Liver (tissue), 9 donors: ENCODE measurements around the gene ADRA1B. TPM values are rescaled to one million over a fixed set of nuclear protein-coding genes. Genes with fewer than 3 reads are reported as not detected.
A peak's percentile ranks its signal among the peaks of the same experiment; 100 is the strongest.

Source experiments
- DNase-seq: peaks from one replicate; pipeline ENCODE4 v3.0.0-alpha.2; 2017; ENCODE audit warnings: low spot score
- H3K27ac ChIP-seq, 2 donors: one replicate each; pipeline ENCODE4 v1.7.0; 2013; ENCODE audit warnings: inconsistent platforms in 2 of 2, low read length in 2 of 2, control low read depth in 1 of 2, low read depth in 1 of 2, mild to moderate bottlenecking in 1 of 2
- H3K27me3 ChIP-seq, 4 donors: one replicate each; pipeline versions ENCODE4 v1.6.1 to v1.7.0; 2013; ENCODE audit warnings: low read length in 3 of 4, inconsistent platforms in 1 of 4, mild to moderate bottlenecking in 1 of 4, moderate library complexity in 1 of 4; ENCODE audit not compliant: control insufficient read depth in 4 of 4, insufficient read depth in 4 of 4
- H3K36me3 ChIP-seq, 4 donors: one replicate each; pipeline versions ENCODE4 v1.6.1 to v1.7.0; 2013; ENCODE audit warnings: low read length in 3 of 4, mild to moderate bottlenecking in 3 of 4, low read depth in 1 of 4, moderate library complexity in 1 of 4; ENCODE audit not compliant: control insufficient read depth in 4 of 4, insufficient read depth in 3 of 4
- H3K4me1 ChIP-seq, 4 donors: one replicate each; pipeline versions ENCODE4 v1.6.1 to v1.7.0; 2013; ENCODE audit warnings: low read length in 3 of 4, mild to moderate bottlenecking in 3 of 4, moderate library complexity in 1 of 4; ENCODE audit not compliant: control insufficient read depth in 4 of 4, insufficient read depth in 4 of 4
- H3K4me3 ChIP-seq, 3 donors: one replicate each; pipeline versions ENCODE4 v1.6.1 to v1.7.0; 2013; ENCODE audit warnings: low read length in 3 of 3, control low read depth in 1 of 3, low read depth in 1 of 3, mild to moderate bottlenecking in 1 of 3
- H3K9ac ChIP-seq, 2 donors: one replicate each; pipeline ENCODE4 v1.7.0; 2013; ENCODE audit warnings: low read length in 2 of 2, mild to moderate bottlenecking in 2 of 2, moderate library complexity in 2 of 2, control low read depth in 1 of 2, low read depth in 1 of 2
- H3K9me3 ChIP-seq, 4 donors: one replicate each; pipeline versions ENCODE4 v1.6.1 to v1.7.0; 2013; ENCODE audit warnings: low read length in 3 of 4; ENCODE audit not compliant: control insufficient read depth in 4 of 4
- FOXA2 ChIP-seq: IDR thresholded peaks from 2 replicates; pipeline ENCODE4 v1.6.1; 2016; ENCODE audit warnings: antibody characterized with exemption
- RAD21 ChIP-seq, 2 donors: IDR thresholded peaks; 2 replicates each; pipeline ENCODE4 v1.6.1; 2016; ENCODE audit warnings: antibody characterized with exemption in 2 of 2, mild to moderate bottlenecking in 2 of 2
- SP1 ChIP-seq: IDR thresholded peaks from 2 replicates; pipeline ENCODE4 v1.6.1; 2018; ENCODE audit warnings: antibody characterized with exemption, mild to moderate bottlenecking
- TAF1 ChIP-seq: conservative IDR thresholded peaks from 2 replicates; pipeline ENCODE4 v1.6.1; 2016; ENCODE audit warnings: antibody characterized with exemption, mild to moderate bottlenecking
- WGBS: extraction: QIAGEN DNeasy Blood & Tissue Kit; methylation state at CpG from one replicate; pipeline ENCODE4 v1.1.7; 2013; 5-methylcytosine and 5-hydroxymethylcytosine counted together
- polyA plus RNA-seq, 2 donors: library from polyadenylated mRNA; stranded (reverse) in 1 of 2; unstranded in 1 of 2; fragments of 200-250 nt in 1 of 2; fragments of >200 nt in 1 of 2; fragmentation: Nextera tagmentation in 1 of 2; extraction: Ambion mirVana in 1 of 2; gene quantifications; one replicate each; pipeline versions ENCODE4 v1.2.1 to v1.2.3, GENCODE V29; 2013 to 2015
- total RNA-seq, 2 donors: library from RNA; depleted of rRNA; stranded (reverse); fragments of >200 nt; gene quantifications; one replicate each; pipeline ENCODE4 v1.2.3, GENCODE V29; 2014
- TF ChIP-seq, protein P1 (sequence below): IDR thresholded peaks from 2 replicates; pipeline ENCODE4 v1.6.1; 2016; ENCODE audit warnings: antibody characterized with exemption
- TF ChIP-seq, protein P2 (sequence below): fragments of 150-350 bp; IDR thresholded peaks from 2 replicates; pipeline ENCODE4 v1.5.1; 2017; ENCODE audit warnings: improper control_type of control experiment, low read depth, low read length; ENCODE audit not compliant: missing input control
- TF ChIP-seq, protein P3 (sequence below): IDR thresholded peaks from 2 replicates; pipeline ENCODE4 v1.6.1; 2016; ENCODE audit warnings: antibody characterized with exemption, mild to moderate bottlenecking
- donor health status: healthy.
- donor health status: healthy.
- donor health status: healthy.
- donor health status: healthy.
- donor health status: healthy.

ADRA1B gene
- total and polyA plus RNA-seq, 4 donors = 0.70 to 13.1 (median 8.2) TPM

DNA sequence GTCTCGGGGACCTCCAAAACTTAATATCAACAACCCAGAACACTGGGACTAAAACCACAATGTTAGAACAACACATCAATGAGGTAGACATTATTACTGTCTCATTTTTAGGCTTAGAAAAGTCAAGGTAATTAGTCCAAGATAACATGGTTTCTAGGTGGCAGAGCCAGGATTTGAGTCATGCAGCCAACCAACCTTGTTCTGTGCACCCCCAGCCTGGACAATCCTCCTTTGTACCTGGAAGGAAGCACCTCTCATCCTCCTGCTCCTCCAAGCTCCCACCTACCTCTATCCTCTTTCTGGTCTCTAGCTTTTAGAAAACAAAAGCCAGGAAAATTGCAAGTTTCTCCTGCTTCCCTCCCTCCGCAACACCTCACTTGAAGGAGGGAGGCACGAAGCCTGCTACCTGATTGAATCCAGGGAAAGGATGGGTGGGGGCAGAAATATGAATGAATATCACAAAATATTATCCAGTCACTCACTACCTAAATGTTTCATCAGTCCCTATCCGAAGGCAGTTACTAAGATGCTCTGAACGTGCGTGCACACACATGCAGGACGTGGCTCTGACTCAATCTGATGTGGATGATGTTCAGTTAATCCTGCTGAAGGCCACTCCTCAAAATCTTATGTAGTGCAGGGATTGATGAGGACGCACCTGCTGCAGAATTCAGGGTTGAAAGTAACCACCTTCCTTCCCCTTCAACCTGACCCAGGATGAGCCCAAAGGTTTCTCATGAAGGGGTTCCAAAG is 66.3 kb downstream of the ADRA1B start:
- 85% methylated on average over 8 of the region's 8 CpGs for WGBS
- H3K4me1 ChIP-seq = peaks cover 0 to 8% (median 7%) of the 10 kb centered on the region in 4 donors
- H3K27ac ChIP-seq = no peak overlapping the region
- H3K9me3 ChIP-seq = no peaks in the 10 kb centered on the region
- no peaks in the 10 kb centered on the region for H3K27me3 ChIP-seq
- TF ChIP-seq, protein P1, sequence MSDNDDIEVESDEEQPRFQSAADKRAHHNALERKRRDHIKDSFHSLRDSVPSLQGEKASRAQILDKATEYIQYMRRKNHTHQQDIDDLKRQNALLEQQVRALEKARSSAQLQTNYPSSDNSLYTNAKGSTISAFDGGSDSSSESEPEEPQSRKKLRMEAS = no peak
- TF ChIP-seq TAF1 = no peak
- H3K4me3 ChIP-seq = no peak overlapping the region
- H3K36me3 ChIP-seq = no peaks in the 10 kb centered on the region
- DNase-seq = no peak
- H3K9ac ChIP-seq = no peak overlapping the region

DNA sequence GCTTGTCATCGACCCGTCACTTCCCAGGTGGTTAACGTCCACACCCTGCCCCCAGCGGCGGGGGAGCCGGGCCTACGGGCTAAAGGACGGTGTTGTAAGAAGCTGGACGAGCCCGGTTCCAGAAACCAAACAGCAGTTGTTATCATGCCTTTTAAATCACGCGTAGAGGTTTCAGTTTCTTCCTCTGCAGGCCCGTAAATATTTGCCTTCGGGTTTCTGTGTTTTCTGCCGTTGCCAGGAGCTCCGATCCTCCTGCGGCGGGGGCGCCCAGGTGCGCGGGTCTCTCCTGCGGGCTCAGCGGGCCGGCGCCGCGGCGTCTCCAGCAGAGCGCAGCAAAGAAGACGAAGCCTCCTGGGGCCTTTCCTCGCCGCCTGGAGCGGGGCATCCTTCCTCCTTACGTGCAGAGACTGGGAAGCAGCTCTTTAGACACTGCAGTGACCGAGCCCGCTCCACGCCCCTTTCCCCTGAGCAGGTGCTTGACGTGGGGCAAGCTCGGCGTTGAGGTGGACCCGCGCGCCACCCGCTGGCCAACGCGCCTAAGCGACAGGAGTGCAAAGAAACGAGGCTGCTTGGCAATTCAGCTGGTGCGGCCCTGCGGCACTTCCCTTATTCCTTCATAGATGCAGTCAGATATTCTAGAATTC is 70.9 kb downstream of the ADRA1B start:
- no peaks in the 10 kb centered on the region for H3K9me3 ChIP-seq
- H3K4me3 ChIP-seq = peak overlapping the region; percentile 29 to 63 (median 47)
- H3K9ac ChIP-seq = peak overlapping the region in 1 of 2 donors; percentile 4
- no peaks in the 10 kb centered on the region for H3K27me3 ChIP-seq
- DNase-seq = peak; percentile 68
- 3% methylated on average over 50 of the region's 50 CpGs for WGBS
- peaks cover 0 to 8% (median 7%) of the 10 kb centered on the region in 4 donors for H3K4me1 ChIP-seq
- TF ChIP-seq FOXA2 (no peak), SP1 (no peak), RAD21 (IDR thresholded peaks at IDR 0.05) (peak; percentile 93 to 94)
- TF ChIP-seq, protein P2, sequence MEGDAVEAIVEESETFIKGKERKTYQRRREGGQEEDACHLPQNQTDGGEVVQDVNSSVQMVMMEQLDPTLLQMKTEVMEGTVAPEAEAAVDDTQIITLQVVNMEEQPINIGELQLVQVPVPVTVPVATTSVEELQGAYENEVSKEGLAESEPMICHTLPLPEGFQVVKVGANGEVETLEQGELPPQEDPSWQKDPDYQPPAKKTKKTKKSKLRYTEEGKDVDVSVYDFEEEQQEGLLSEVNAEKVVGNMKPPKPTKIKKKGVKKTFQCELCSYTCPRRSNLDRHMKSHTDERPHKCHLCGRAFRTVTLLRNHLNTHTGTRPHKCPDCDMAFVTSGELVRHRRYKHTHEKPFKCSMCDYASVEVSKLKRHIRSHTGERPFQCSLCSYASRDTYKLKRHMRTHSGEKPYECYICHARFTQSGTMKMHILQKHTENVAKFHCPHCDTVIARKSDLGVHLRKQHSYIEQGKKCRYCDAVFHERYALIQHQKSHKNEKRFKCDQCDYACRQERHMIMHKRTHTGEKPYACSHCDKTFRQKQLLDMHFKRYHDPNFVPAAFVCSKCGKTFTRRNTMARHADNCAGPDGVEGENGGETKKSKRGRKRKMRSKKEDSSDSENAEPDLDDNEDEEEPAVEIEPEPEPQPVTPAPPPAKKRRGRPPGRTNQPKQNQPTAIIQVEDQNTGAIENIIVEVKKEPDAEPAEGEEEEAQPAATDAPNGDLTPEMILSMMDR = peak; percentile 83
- H3K27ac ChIP-seq = peak overlapping the region in 1 of 2 donors; percentile 51
- no peaks in the 10 kb centered on the region for H3K36me3 ChIP-seq

DNA sequence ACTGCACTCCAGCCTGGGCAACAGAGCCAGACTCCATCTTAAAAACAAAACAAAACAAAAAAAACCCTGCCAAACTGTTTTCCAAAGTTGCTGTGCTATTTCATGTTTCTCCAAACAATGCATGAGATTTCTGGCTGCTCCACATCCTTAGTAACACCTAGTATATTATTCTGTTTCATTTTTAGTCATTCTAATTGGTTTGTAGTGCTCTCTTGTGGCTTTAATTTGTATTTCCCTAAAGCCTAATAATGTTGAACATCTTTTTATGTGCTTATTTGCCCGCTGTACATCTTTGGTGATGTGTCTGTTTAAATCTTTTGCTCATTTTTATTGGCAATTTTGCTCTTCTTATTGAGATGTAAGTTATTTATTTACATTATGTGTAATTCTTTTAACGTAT is 74.2 kb downstream of the ADRA1B start:
- WGBS = 80% methylated on average over 2 of the region's 2 CpGs
- Histone ChIP-seq H3K4me3 (no peak overlapping the region), H3K27ac (no peak overlapping the region), H3K9me3 (peaks cover 0 to 9% (median 2%) of the 10 kb centered on the region in 4 donors), H3K4me1 (peaks cover 0 to 8% (median 7%) of the 10 kb centered on the region in 4 donors), H3K36me3 (no peaks in the 10 kb centered on the region), H3K27me3 (no peaks in the 10 kb centered on the region), H3K9ac (no peak overlapping the region)
- TF ChIP-seq, protein P3, sequence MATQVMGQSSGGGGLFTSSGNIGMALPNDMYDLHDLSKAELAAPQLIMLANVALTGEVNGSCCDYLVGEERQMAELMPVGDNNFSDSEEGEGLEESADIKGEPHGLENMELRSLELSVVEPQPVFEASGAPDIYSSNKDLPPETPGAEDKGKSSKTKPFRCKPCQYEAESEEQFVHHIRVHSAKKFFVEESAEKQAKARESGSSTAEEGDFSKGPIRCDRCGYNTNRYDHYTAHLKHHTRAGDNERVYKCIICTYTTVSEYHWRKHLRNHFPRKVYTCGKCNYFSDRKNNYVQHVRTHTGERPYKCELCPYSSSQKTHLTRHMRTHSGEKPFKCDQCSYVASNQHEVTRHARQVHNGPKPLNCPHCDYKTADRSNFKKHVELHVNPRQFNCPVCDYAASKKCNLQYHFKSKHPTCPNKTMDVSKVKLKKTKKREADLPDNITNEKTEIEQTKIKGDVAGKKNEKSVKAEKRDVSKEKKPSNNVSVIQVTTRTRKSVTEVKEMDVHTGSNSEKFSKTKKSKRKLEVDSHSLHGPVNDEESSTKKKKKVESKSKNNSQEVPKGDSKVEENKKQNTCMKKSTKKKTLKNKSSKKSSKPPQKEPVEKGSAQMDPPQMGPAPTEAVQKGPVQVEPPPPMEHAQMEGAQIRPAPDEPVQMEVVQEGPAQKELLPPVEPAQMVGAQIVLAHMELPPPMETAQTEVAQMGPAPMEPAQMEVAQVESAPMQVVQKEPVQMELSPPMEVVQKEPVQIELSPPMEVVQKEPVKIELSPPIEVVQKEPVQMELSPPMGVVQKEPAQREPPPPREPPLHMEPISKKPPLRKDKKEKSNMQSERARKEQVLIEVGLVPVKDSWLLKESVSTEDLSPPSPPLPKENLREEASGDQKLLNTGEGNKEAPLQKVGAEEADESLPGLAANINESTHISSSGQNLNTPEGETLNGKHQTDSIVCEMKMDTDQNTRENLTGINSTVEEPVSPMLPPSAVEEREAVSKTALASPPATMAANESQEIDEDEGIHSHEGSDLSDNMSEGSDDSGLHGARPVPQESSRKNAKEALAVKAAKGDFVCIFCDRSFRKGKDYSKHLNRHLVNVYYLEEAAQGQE = no peak
- TF ChIP-seq RAD21 (IDR thresholded peaks at IDR 0.05) = peak; percentile 12 to 38
- DNase-seq = no peak
